ENCODE measurements around the gene HES4. TPM values are rescaled to one million over a fixed set of nuclear protein-coding genes. Genes with fewer than 3 reads are reported as not detected.

The HES4 gene
- total and polyA plus RNA-seq, 2 of the 13 experiments (the other 11 are each of a cell fraction or from before 2014, with no cell fraction given) = 8.8 to 10.6 TPM

DNA sequence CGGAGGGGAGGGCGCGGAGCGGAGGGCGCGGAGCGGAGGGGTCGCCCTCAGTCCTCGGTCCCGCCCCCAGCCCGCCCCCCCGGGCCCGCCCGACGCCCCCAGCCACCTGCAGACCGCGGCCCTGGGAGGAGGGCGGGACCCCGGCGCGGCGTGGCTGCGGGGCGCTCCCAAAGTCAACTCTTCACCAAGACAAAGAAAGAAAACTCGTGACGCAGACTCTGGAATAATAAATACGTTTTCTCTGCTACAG is 1.2 kb downstream of the HES4 start:
- Histone ChIP-seq H2AFZ (ENCODE audit: low read length) (no peak overlapping the region), H3K9me3 (ENCODE audit: low read length) (no peaks in the 10 kb centered on the region), H3K27ac (ENCODE audit: extremely low read length, insufficient read depth, low read length) (peak overlapping the region; percentile 97), H3K4me1 (ENCODE audit: insufficient read depth, low read length) (peaks cover 52% of the 10 kb centered on the region), H4K20me1 (ENCODE audit: insufficient read depth, low read length) (peaks cover 4% of the 10 kb centered on the region; the same call in 1 of the 2 replicates), H3K4me2 (ENCODE audit: low read depth, low read length) (peak overlapping the region; percentile 92), H3K36me3 (replicated peaks in 1 of 2; ENCODE audit: control insufficient read depth in 1 of 2, insufficient read depth in 2 of 2, low read length in 2 of 2) (no peaks in the 10 kb centered on the region), H3K9ac (ENCODE audit: insufficient read depth, low read depth, low read length) (peak overlapping the region; percentile 84), H3K4me3 (replicated peaks in 1 of 3; ENCODE audit: insufficient read depth in 1 of 3, low read depth in 2 of 3, low read length in 3 of 3) (peak overlapping the region; percentile 63 to 78 (median 78); a peak in 5 of 6 replicates), H3K27me3 (ENCODE audit: control insufficient read depth in 1 of 2, insufficient read depth in 2 of 2, low read length in 2 of 2) (no peaks in the 10 kb centered on the region), H3K79me2 (ENCODE audit: insufficient read depth, low read length) (peaks cover 9% of the 10 kb centered on the region)
- no TSS peak for BruUV-seq (replicated peaks)
- ChIA-PET POLR2A (interaction anchor here (1.0 to 3.2 kb wide), 3 partner anchors 8 to 61 kb away, joined by 3 to 13 read pairs (median 6); partner anchors contain the start of gene ISG15), CTCF (ENCODE audit: low intra/inter-chr PET ratio, low total read pairs) (no interaction called here)
- 10% methylated on average over 15 of the region's 27 CpGs for WGBS (ENCODE audit: low lambda C conversion rate)
- intact Hi-C loops (cut with micrococcal nuclease; ENCODE audit: unreplicated experiment) = no loop called here
- no peak for ATAC-seq
- FAIRE-seq = no peak
- TF ChIP-seq CHD2 (IDR thresholded peaks at IDR 0.05; ENCODE audit: low read depth, low read length) = no peak
- no peak for TF ChIP-seq TOE1 (CRISPR knock-in tag; IDR thresholded peaks at IDR 0.05)
- no peak for TF ChIP-seq ZC3H4 (CRISPR knock-in tag; IDR thresholded peaks at IDR 0.05; ENCODE audit: borderline replicate concordance)
- TF ChIP-seq ZNF510 (CRISPR knock-in tag; IDR thresholded peaks at IDR 0.05; ENCODE audit: low read depth) = no peak
- no peak for TF ChIP-seq RFX1 (IDR thresholded peaks at IDR 0.05)
- TF ChIP-seq KAT8 (CRISPR knock-in tag; IDR thresholded peaks at IDR 0.05) = no peak
- TF ChIP-seq, protein P1, sequence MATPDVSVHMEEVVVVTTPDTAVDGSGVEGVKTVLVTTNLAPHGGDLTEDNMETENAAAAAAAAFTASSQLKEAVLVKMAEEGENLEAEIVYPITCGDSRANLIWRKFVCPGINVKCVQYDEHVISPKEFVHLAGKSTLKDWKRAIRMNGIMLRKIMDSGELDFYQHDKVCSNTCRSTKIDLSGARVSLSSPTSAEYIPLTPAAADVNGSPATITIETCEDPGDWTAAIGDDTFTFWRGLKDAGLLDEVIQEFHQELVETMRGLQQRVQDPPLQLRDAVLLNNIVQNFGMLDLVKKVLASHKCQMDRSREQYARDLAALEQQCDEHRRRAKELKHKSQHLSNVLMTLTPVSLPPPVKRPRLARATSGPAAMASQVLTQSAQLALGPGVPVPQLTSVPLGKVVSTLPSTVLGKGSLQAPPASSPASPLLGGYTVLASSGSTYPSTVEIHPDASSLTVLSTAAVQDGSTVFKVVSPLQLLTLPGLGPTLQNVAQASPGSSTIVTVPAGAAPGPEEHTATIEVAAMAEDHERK (CRISPR knock-in tag; IDR thresholded peaks at IDR 0.05; ENCODE audit: low read depth) = no peak
- no peak for TF ChIP-seq ZNF326 (CRISPR knock-in tag; IDR thresholded peaks at IDR 0.05; ENCODE audit: borderline replicate concordance)
- no peak for TF ChIP-seq FIP1L1 (IDR thresholded peaks at IDR 0.05; ENCODE audit: borderline replicate concordance, insufficient read depth, low read depth, low read length)
- TF ChIP-seq ZNF737 (CRISPR knock-in tag; IDR thresholded peaks at IDR 0.05; ENCODE audit: borderline replicate concordance) = no peak
- no peak for TF ChIP-seq ZNF292 (CRISPR knock-in tag; IDR thresholded peaks at IDR 0.05; ENCODE audit: borderline replicate concordance, low read depth)
- TF ChIP-seq ZNF709 (CRISPR knock-in tag; IDR thresholded peaks at IDR 0.05) = 0 out of 2 replicates have a peak, but pooled peaks have one; percentile 23
- TF ChIP-seq, protein P2, sequence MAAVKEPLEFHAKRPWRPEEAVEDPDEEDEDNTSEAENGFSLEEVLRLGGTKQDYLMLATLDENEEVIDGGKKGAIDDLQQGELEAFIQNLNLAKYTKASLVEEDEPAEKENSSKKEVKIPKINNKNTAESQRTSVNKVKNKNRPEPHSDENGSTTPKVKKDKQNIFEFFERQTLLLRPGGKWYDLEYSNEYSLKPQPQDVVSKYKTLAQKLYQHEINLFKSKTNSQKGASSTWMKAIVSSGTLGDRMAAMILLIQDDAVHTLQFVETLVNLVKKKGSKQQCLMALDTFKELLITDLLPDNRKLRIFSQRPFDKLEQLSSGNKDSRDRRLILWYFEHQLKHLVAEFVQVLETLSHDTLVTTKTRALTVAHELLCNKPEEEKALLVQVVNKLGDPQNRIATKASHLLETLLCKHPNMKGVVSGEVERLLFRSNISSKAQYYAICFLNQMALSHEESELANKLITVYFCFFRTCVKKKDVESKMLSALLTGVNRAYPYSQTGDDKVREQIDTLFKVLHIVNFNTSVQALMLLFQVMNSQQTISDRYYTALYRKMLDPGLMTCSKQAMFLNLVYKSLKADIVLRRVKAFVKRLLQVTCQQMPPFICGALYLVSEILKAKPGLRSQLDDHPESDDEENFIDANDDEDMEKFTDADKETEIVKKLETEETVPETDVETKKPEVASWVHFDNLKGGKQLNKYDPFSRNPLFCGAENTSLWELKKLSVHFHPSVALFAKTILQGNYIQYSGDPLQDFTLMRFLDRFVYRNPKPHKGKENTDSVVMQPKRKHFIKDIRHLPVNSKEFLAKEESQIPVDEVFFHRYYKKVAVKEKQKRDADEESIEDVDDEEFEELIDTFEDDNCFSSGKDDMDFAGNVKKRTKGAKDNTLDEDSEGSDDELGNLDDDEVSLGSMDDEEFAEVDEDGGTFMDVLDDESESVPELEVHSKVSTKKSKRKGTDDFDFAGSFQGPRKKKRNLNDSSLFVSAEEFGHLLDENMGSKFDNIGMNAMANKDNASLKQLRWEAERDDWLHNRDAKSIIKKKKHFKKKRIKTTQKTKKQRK (IDR thresholded peaks at IDR 0.05; ENCODE audit: low read length) = no peak
- no peak for TF ChIP-seq PHF21A (CRISPR knock-in tag; IDR thresholded peaks at IDR 0.05)
- no peak for TF ChIP-seq SRY (CRISPR knock-in tag; IDR thresholded peaks at IDR 0.05)
- TF ChIP-seq, protein P3, sequence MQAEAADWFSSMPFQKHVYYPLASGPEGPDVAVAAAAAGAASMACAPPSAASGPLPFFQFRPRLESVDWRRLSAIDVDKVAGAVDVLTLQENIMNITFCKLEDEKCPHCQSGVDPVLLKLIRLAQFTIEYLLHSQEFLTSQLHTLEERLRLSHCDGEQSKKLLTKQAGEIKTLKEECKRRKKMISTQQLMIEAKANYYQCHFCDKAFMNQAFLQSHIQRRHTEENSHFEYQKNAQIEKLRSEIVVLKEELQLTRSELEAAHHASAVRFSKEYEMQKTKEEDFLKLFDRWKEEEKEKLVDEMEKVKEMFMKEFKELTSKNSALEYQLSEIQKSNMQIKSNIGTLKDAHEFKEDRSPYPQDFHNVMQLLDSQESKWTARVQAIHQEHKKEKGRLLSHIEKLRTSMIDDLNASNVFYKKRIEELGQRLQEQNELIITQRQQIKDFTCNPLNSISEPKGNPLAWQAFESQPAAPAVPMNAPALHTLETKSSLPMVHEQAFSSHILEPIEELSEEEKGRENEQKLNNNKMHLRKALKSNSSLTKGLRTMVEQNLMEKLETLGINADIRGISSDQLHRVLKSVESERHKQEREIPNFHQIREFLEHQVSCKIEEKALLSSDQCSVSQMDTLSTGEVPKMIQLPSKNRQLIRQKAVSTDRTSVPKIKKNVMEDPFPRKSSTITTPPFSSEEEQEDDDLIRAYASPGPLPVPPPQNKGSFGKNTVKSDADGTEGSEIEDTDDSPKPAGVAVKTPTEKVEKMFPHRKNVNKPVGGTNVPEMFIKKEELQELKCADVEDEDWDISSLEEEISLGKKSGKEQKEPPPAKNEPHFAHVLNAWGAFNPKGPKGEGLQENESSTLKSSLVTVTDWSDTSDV (CRISPR knock-in tag; IDR thresholded peaks at IDR 0.05) = no peak
- TF ChIP-seq, protein P4, sequence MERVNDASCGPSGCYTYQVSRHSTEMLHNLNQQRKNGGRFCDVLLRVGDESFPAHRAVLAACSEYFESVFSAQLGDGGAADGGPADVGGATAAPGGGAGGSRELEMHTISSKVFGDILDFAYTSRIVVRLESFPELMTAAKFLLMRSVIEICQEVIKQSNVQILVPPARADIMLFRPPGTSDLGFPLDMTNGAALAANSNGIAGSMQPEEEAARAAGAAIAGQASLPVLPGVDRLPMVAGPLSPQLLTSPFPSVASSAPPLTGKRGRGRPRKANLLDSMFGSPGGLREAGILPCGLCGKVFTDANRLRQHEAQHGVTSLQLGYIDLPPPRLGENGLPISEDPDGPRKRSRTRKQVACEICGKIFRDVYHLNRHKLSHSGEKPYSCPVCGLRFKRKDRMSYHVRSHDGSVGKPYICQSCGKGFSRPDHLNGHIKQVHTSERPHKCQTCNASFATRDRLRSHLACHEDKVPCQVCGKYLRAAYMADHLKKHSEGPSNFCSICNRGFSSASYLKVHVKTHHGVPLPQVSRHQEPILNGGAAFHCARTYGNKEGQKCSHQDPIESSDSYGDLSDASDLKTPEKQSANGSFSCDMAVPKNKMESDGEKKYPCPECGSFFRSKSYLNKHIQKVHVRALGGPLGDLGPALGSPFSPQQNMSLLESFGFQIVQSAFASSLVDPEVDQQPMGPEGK (CRISPR knock-in tag; IDR thresholded peaks at IDR 0.05) = peak; percentile 32
- in situ Hi-C loops (cut with HindIII; ENCODE audit: extremely low pct_ligation_motif_present, low pct_unique_long_range_greater_than_20kb) = no loop called here
- DNase-seq (ENCODE audit: low spot score) = no peak

All from HepG2 (cell line).